ENCODE measurements around the gene TAS1R2.
"Not testable (repeated sequence)": the region's sequence is repeated elsewhere in the genome, so short reads cannot be mapped to it uniquely, and the experiment has no call there.

Gene TAS1R2

DNA sequence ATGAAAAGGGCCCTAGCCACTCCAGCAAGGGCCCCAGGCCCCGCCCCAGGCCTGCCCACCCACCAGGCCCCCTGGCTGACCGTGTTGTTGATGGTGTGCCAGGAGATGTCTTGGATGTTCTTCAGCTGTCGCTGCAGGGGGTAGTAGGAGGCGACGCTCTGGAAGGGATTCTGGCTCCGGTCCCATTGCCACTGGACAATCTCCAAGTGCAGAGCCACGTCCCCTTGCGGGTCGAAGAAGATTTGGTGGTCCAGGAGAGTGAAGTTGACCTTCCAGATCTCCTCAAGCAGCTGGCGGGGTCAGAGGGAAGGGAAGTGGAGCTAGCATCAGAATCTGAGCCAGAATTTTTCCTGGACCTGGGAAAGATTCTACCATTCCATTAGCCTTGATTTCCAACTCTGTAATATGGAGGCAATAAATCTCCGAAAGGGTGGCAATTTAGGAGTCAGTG, 10.2 kb downstream of the TAS1R2 start:
- TF ChIP-seq CTCF (IDR thresholded peaks at IDR 0.05; ENCODE audit: insufficient read depth, low read length, missing control alignments): no peak
- POLR2A ChIA-PET: no interaction called here
- CTCF ChIA-PET: interaction anchor here (2.1 kb wide), 1 partner anchor 28 kb away, joined by 4 read pairs; no protein-coding TSS in a partner anchor
- no peak overlapping the region for H3K4me3 ChIP-seq (ENCODE audit: low read depth, low read length)
- DNase-seq (ENCODE audit: low read depth, low spot score): no peak

GRCh38 chr1:18847723-18848122, 11.7 kb downstream of the TAS1R2 start:
- POLR2A ChIA-PET; H3K4me3 ChIP-seq (ENCODE audit: low read depth, low read length); DNase-seq (ENCODE audit: low read depth, low spot score): not testable (repeated sequence)
- CTCF ChIA-PET: interaction anchor here (1.1 to 2.1 kb wide), 2 partner anchors 27 to 251 kb away, joined by 4 read pairs; no protein-coding TSS in a partner anchor

DNA sequence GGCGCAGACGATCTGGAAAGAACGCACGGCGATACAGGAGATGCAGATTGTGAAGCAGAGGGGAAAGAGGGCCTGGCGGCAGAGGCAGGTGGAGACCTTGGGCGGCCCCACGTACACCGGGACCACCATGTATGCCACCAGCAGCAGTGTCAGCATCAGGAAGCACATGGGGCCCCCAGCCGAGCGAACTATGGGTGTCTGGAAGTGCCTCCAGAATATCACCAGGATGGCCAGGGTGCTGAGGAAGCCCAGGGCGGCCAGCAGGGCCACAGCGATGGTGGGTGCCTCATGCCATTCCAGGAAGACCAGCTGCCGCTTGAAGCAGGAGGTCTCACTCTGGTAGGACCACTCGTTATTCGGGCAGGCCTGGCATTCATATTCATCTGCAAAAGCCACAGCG, 19.3 kb downstream of the TAS1R2 start:
- CTCF ChIA-PET: no interaction called here
- no peak overlapping the region for H3K4me3 ChIP-seq (ENCODE audit: low read depth, low read length)
- no peak for DNase-seq (ENCODE audit: low read depth, low spot score)
- no peak for TF ChIP-seq CTCF (IDR thresholded peaks at IDR 0.05; ENCODE audit: insufficient read depth, low read length, missing control alignments)
- POLR2A ChIA-PET: no interaction called here

DNA sequence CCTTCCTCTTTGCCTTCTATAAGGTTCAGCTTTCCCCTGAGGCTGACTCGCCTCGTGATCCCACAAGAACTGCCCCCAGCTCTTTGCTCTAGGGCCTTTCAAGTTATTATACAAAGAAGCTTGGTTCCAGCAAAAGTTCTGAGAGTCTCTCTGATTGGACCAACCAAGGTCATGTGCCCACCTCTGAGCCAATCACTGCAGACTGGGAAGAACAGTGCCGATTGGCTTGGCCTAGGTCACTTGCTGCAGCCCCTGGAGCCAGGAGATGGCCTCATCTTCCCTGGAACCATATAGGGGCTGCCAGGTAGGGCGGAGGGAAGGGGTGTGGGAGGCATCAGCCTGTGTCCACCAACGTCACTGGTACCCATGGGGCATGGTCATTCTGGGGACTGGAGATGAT, 22.8 kb downstream of the TAS1R2 start:
- no peak for DNase-seq (ENCODE audit: low read depth, low spot score)
- H3K4me3 ChIP-seq (ENCODE audit: low read depth, low read length): no peak overlapping the region
- POLR2A ChIA-PET: interaction anchor here (0.6 kb wide), 1 partner anchor 36 kb away, joined by 3 read pairs; no protein-coding TSS in a partner anchor
- no peak for TF ChIP-seq CTCF (IDR thresholded peaks at IDR 0.05; ENCODE audit: insufficient read depth, low read length, missing control alignments)
- CTCF ChIA-PET: interaction anchor here (1.0 to 1.9 kb wide), 3 partner anchors 13 to 239 kb away, joined by 4 to 5 read pairs (median 5); no protein-coding TSS in a partner anchor

DNA sequence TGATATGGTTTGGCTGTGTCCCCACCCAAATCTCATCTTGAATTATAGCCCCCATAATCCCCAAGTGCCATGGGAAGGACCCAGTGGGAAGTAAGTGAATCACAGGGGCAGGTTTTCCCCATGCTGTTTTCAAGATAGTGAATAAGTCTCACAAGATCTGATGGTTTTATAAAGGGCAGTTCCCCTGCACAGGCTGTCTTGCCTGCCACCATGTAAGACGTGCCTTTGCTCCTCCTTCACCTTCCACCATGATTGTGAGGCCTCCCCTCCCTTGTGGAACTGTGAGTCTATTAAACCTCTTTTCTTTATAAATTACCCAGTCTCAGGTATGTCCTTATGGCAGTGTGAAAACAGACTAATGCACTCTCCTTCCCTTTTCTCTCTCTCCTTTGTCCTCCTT, 27.1 kb downstream of the TAS1R2 start:
- CTCF ChIA-PET; POLR2A ChIA-PET; H3K4me3 ChIP-seq (ENCODE audit: low read depth, low read length); DNase-seq (ENCODE audit: low read depth, low spot score): not testable (repeated sequence)

DNA sequence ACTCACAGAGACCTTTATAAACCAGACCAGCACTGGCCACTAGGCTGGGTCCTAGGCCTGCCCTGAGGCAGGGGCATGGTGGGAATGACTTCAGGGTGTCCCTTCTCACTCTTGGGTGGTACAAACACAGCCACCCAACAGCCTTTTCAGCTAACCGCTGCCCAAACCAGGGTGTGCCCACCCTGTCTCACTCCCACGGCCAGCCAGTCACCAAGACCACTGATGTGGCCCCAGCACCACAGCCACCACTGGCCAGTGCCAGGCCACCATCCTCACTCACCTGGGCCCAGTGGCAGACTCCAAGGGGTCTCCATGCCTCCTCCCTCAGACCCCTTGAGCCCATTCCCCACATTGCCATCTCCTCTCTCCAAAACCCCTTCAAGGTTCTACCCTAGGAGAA, 27.8 kb downstream of the TAS1R2 start:
- no peak for DNase-seq (ENCODE audit: low read depth, low spot score)
- ChIA-PET POLR2A (no interaction called here), CTCF (no interaction called here)
- H3K4me3 ChIP-seq (ENCODE audit: low read depth, low read length): no peak overlapping the region
- TF ChIP-seq CTCF (IDR thresholded peaks at IDR 0.05; ENCODE audit: insufficient read depth, low read length, missing control alignments): no peak

GRCh38 chr1:18830596-18830995, 28.9 kb downstream of the TAS1R2 start:
- ChIA-PET CTCF (interaction anchor here (1.8 to 2.5 kb wide), 2 partner anchors 9 to 234 kb away, joined by 10 to 17 read pairs; no protein-coding TSS in a partner anchor), POLR2A (no interaction called here)
- H3K4me3 ChIP-seq (ENCODE audit: low read depth, low read length): no peak overlapping the region

More at GRCh38 chr1:18830596-18830995, 28.9 kb downstream of the TAS1R2 start:
- no peak for DNase-seq (ENCODE audit: low read depth, low spot score)
- no peak for TF ChIP-seq CTCF (IDR thresholded peaks at IDR 0.05; ENCODE audit: insufficient read depth, low read length, missing control alignments)

All from AG04449 (cell line).